Skin epidermis (tissue), 12 donors: Measurements from ENCODE around the gene XYLT1.
"Not testable (repeated sequence)": the region's sequence is repeated elsewhere in the genome, so short reads cannot be mapped to it uniquely, and the experiment has no call there.

ENCODE experiments used
- H3K27ac ChIP-seq, 21 experiments: fragments of 200-600 bp; sonication (generic) in 11 of 21; one replicate each; pipeline ENCODE4 v1.5.0; 2020; ENCODE audit warnings: mild to moderate bottlenecking in 3 of 21, inconsistent platforms in 2 of 21, moderate library complexity in 2 of 21
- H3K4me3 ChIP-seq, 7 experiments: fragments of 200-600 bp; sonication (generic) in 2 of 7; one replicate each; pipeline ENCODE4 v1.5.0; 2020; ENCODE audit warnings: inconsistent platforms in 2 of 7, mild to moderate bottlenecking in 2 of 7, moderate library complexity in 1 of 7

Gene XYLT1

DNA sequence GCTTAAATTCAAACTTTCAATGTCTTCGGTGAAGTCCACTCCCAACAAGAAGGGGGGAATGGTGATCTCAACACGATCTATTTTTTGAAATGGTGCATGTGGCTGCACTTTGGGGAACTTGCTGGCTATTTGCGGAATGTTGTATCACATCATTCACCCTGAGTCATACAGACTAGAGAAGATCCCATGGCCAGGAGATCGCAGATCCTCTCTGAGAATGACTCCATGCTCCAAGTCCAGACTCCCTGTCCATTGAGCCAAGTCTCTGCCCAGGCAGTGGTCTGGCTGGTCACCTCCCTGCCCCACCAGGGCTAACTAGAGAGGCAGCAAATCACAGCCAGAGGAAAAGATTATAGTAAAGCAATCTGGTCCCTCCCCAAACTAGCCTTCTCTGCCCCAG, 120.6 kb downstream of the XYLT1 start:
- Histone ChIP-seq H3K4me3 (no peak overlapping the region), H3K27ac (peak overlapping the region in 10 of 21 experiments; percentile 11 to 56 (median 28))

- H3K27ac ChIP-seq = no peak overlapping the region
These were observed 121.9 kb downstream of the XYLT1 start for GRCh38 chr16:17348826-17349225.

DNA sequence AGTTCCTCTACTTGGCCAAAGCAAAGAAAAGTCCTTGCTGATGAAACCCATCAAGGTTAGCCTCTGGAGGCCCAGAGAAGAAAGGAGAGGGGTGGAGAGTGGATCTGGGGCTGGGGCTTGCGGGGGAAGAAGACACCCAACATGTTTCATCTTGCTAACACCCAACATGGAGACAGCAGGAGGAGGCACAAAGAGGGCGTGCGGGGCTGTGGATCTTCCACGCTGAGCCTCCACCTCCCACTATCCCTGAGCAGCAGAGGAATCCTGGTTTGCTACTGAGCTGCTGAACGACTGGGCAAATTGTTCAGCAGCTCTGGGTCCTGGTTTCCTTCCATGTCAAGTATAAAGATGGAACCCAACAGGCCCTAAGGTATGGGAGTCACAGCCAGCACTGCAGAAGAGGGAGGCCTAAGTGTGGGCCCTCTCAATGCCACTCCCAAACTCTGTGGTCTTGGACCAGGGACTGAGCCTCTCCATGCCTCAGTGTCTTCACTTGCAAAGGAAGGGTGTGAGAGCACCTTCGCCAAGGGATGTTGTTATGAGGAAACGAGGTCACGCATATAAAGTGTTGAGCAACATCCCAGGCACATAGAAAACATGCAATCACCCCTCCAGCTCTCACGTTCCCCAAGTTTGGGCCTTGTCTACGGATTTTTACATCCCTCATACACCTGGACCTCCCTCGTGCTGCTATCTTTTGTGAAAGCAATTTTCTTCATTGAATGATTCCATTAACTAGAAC, 122.5 kb downstream of the XYLT1 start:
- peak overlapping the region in 9 of 21 experiments; percentile 41 to 76 (median 60) for H3K27ac ChIP-seq

More at GRCh38 chr16:17348826-17349225, 121.9 kb downstream of the XYLT1 start:
- H3K4me3 ChIP-seq = no peak overlapping the region

DNA sequence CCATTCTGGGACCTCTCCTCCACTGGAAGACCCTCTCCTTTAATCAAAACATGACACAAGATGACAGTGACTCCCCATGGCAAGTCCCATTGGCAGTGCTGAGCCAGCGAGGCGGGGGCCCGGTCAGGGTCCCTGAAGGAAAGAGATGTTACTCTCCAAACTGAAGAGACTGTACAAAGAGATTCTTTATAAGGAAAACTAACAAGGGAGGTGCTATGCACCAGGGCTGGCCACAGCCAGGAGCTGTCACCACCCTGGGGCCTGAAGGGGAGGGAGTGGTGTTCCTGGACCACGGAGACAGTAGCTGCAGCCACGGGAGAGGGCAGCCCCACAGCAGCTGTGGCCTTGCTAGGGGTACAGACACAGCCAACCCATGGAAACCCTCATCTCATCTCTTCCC, 123.1 kb downstream of the XYLT1 start:
- H3K4me3 ChIP-seq = no peak overlapping the region
- H3K27ac ChIP-seq = peak overlapping the region in 14 of 21 experiments; percentile 26 to 76 (median 56)

More for the DNA sequence above, 122.5 kb downstream of the XYLT1 start:
- no peak overlapping the region for H3K4me3 ChIP-seq

- peak overlapping the region in 18 of 21 experiments; percentile 2 to 76 (median 54) for H3K27ac ChIP-seq
These were observed 123.9 kb downstream of the XYLT1 start for GRCh38 chr16:17346621-17347569.

DNA sequence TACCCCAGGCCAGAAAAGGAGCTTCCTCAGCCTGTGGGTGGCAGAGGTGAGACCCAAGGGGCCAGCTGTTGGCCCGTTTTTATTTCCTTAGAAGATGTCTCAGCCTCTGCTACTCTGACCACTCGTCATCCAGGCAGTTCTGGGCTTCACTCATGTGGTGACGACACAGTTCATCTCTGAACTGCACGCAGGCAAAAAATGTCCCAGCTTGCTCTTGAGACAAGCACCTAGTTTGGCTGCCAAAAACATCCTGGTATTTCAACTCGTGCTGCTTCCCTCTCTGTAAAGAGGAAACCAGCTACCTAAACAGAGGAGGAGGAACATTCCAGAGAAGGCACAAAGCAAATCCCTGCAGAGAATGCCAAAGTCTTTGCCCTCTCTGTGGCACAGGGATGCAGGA, 125.7 kb downstream of the XYLT1 start:
- Histone ChIP-seq H3K4me3 (no peak overlapping the region), H3K27ac (peak overlapping the region in 4 of 21 experiments; percentile 19 to 60 (median 26))

More at GRCh38 chr16:17346621-17347569, 123.9 kb downstream of the XYLT1 start:
- H3K4me3 ChIP-seq = no peak overlapping the region

GRCh38 chr16:17343728-17344127, 127.0 kb downstream of the XYLT1 start:
- Histone ChIP-seq H3K27ac (peak overlapping the region in 3 of 21 experiments; percentile 48 to 73 (median 58)), H3K4me3 (no peak overlapping the region)

DNA sequence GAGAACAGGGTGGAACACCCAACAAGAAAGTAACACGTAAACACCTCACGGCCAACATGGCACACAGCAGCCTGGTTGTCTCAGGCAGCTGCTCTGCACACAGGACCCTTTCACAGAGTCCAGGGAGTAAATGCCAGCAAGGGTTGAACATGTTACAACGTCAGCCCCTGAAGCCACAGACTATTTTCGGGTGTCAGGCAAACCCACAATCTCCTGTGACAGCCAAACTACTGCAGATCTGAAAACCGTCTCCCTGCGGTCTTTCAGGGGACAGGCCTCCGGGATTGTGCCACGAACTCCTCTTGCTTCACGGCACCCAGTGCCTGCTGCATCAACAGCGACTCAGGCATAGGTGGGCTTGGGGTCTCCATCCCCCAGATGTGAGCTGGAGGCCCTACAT, 127.7 kb downstream of the XYLT1 start:
- Histone ChIP-seq H3K27ac (peak overlapping the region in 6 of 21 experiments; percentile 3 to 73 (median 41)), H3K4me3 (no peak overlapping the region)

GRCh38 chr16:17342031-17342430, 128.7 kb downstream of the XYLT1 start:
- H3K4me3 ChIP-seq = no peak overlapping the region
- H3K27ac ChIP-seq = peak overlapping the region in 3 of 21 experiments; percentile 1 to 73 (median 4)

- Histone ChIP-seq H3K4me3 (no peak overlapping the region), H3K27ac (peak overlapping the region in 1 of 21 experiments; percentile 25)
These were observed 130.0 kb downstream of the XYLT1 start for GRCh38 chr16:17340804-17341203.

DNA sequence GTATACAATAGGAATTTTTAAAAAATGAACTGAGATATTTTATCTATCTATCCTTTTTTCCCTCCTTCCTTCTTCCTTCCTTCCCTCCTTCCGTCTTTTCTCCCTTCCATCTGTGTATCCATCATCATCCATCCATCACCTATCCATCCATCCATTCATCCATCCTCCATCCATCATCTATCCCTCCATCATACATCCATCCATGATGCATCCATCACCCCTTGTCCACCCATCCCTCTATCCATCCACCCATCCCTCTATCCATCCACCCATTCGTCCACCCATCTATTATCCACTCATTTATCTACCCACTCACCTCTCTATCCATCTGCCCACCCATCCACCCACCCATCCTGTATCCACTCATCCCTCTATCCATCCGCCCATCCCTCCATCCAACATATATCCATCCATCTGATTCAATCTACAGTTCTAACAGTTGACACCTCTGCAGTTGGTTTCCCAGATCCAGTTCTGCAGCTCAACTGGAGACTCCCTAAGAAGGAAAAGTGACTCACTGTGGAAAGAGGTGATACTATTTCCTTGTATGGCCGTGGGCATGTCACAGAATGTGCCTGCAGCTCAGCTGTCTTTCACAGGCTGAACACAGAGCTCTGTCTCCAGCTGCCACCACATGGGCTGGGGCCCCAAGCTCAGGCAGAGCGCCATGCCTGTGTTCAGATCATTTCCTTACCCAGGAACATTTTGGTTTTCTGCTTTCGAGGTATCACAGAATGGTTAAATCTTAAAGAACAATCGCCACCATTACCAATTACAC, 130.8 kb downstream of the XYLT1 start:
- peak overlapping the region in 1 of 21 experiments; percentile 25 for H3K27ac ChIP-seq
- no peak overlapping the region for H3K4me3 ChIP-seq

GRCh38 chr16:17338244-17338643, 132.5 kb downstream of the XYLT1 start:
- no peak overlapping the region for H3K4me3 ChIP-seq
- peak overlapping the region in 1 of 21 experiments; percentile 33 for H3K27ac ChIP-seq

GRCh38 chr16:17336530-17336900, 134.2 kb downstream of the XYLT1 start:
- Histone ChIP-seq H3K27ac (peak overlapping the region in 1 of 21 experiments; percentile 29), H3K4me3 (no peak overlapping the region)

DNA sequence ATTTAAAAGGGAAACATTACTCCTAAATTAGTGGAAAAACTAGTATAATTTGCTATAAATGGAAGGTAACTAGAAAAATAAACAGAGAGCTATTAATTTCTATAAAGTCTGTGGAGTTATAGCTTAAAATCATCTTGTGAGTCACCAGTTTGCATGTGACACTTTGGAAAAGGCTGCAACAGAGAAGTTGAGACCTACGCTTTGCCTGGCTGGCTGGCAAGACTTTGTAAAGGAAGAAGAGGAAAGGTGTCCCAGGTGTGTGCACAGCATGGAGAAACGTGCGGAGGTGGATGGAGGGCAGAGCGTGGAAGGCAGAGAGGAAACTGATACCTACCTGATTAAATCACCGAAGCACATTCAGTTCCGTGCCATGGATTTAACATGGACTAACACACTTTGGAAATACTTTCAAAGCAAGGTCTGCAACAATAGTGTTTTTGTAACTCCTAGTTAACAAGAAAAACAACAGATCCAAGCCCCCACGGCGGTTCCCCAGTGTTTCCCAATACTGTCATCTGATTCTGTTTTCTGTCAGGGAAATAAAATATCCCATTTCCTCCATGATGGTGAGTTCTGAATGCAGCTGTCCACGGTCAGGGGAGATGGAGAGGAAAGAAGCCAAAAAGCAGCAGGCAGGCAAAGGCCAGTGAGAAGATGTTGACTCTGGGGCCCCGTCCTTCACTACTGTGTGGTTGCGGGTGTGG, 134.8 kb downstream of the XYLT1 start:
- Histone ChIP-seq H3K4me3 (no peak overlapping the region), H3K27ac (peak overlapping the region in 2 of 21 experiments; percentile 18 to 29)

DNA sequence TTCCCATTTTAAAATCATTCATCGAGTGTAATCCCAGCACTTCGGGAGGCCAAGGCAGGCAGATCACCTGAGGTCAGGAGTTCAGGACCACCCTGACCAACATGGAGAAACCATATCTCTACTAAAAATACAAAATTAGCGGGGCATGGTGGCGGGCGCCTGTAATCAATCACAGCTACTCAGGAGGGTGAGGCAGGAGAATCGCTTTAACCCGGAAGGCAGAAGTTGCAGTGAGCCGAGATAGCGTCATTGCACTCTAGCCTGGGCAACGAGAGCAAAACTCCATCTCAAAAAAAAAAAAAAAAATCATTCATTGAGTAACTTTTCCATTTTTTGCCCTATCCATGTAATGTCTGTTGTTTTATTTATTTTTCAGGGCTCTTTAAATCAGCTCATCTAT, 135.4 kb downstream of the XYLT1 start:
- peak overlapping the region in 2 of 21 experiments; percentile 14 to 25 for H3K27ac ChIP-seq
- not testable (repeated sequence) for H3K4me3 ChIP-seq

DNA sequence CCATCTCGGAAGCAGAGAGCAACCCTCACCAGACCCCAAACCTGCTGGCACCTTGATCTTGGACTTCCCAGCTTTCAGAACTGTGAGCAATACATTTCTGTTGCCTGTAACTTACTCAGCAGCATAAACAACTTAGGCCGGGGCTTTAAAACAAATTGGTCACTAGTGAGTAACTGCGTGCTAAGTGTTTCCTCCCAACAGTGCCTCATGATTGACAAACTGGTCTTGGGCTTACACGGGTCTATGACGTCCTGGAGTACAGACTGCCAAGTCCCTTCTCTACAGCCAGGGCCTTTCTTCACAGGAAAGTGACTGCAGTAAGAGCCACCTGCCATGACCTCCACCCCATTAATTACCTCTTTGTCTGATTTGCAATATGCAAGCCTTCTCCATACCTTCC, 136.7 kb downstream of the XYLT1 start:
- Histone ChIP-seq H3K27ac (no peak overlapping the region), H3K4me3 (no peak overlapping the region)

DNA sequence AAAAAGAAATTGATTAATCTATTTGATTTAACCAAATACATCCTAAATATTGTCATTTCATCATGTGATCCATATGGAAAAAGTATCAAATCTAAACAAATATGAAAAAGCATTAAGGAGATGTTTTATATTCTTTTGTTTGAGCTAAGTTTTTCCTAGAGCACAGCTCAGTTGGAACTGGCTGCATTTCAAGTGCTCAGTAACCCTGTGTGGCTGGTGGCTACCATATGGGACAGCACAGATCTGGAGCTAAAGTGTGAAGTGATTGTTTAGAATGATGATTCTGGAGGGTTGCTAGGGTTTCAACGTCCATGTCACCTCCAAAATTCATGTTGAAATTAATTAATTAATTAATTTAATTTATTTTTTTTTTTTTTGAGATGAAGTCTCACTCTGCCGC, 137.5 kb downstream of the XYLT1 start:
- Histone ChIP-seq H3K4me3 (no peak overlapping the region), H3K27ac (peak overlapping the region in 2 of 21 experiments; percentile 30 to 51)

DNA sequence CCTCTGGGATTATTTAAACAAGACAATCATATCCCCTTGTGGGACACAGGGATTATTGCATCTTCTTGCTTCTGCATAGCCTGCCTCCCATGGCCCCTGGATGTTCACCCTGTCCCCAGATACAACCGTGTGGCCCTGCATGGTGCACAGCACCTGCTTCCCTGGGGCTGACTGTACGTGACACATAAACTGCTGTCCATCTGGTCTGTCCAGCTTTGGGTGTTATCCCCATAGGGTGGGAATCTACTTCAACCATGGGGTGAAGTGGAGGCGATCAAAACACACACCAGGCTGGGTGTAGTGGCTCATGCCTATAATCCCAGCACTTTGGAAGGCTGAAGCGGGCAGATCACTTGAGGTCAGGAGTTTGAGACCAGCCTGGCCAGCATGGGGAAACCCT, 138.8 kb downstream of the XYLT1 start:
- Histone ChIP-seq H3K27ac (peak overlapping the region in 4 of 21 experiments; percentile 1 to 66 (median 42)), H3K4me3 (no peak overlapping the region)

DNA sequence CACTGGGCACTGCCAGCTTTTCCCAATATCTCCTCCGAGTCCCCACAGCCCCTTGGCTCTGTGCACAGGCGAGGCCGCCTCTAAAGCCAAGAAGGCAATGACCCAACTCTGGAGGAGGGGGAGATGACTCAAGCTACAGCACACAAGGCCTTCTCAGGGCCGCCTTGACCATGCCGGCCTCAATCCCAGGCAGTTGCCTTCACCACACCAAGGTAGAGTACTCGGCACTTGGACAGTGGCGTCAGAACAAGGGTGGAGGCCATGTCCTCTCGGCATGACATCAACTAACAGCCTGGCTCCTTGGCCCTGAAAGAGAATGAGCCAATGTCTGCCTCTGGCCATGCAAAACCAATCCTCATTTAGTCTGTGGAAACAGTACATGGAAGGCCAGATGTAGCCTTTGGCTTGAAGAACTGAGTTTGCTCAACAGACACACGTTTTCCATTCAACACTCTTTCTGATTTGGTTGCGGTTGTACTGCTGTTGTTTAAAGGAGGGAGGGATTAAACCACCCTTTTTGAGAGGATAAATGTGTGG, 139.6 kb downstream of the XYLT1 start:
- no peak overlapping the region for H3K4me3 ChIP-seq
- H3K27ac ChIP-seq = peak overlapping the region in 7 of 21 experiments; percentile 3 to 60 (median 34)
